Lung (tissue), 12 donors: ENCODE results near the gene SAMD4A. TPM values are rescaled to one million over a fixed set of nuclear protein-coding genes. Genes with fewer than 3 reads are reported as not detected.

Experiments used
- ATAC-seq: fragments of 200-7000 bp; cut with Tn5 transposase; one replicate; pipeline ENCODE4 v1.9.1; 2020; ENCODE audit warnings: moderate number of reproducible peaks; ENCODE audit not compliant: insufficient read depth, low FRiP score
- DNase-seq, 3 donors: peaks; one replicate each; pipeline ENCODE4 v3.0.0-alpha.2; 2013 to 2017
- H3K27ac ChIP-seq, 2 donors: one replicate each; pipeline ENCODE4 v1.5.1; 2013; ENCODE audit warnings: mild to moderate bottlenecking in 2 of 2, moderate library complexity in 2 of 2, control low read depth in 1 of 2, inconsistent platforms in 1 of 2, low read depth in 1 of 2, low read length in 1 of 2
- H3K27me3 ChIP-seq, 3 donors: one replicate each; pipeline ENCODE4 v1.5.1; 2013; ENCODE audit warnings: low read length in 2 of 3; ENCODE audit not compliant: control insufficient read depth in 3 of 3, insufficient read depth in 3 of 3
- H3K36me3 ChIP-seq, 4 donors: one replicate each; pipeline ENCODE4 v1.5.1; 2013; ENCODE audit warnings: low read length in 4 of 4, mild to moderate bottlenecking in 1 of 4, moderate library complexity in 1 of 4; ENCODE audit not compliant: control insufficient read depth in 4 of 4, insufficient read depth in 4 of 4
- H3K4me1 ChIP-seq, 5 donors: one replicate each; pipeline ENCODE4 v1.5.1; 2013; ENCODE audit warnings: low read length in 5 of 5, mild to moderate bottlenecking in 2 of 5, moderate library complexity in 1 of 5; ENCODE audit not compliant: control insufficient read depth in 5 of 5, insufficient read depth in 5 of 5
- H3K4me3 ChIP-seq: one replicate; pipeline ENCODE4 v1.5.1; 2013; ENCODE audit warnings: mild to moderate bottlenecking, control low read depth, moderate library complexity
- H3K9ac ChIP-seq, 2 donors: one replicate each; pipeline ENCODE4 v1.5.1; 2013; ENCODE audit warnings: low read length in 2 of 2, control low read depth in 1 of 2; ENCODE audit not compliant: insufficient read depth in 1 of 2
- H3K9me3 ChIP-seq, 4 donors: one replicate each; pipeline ENCODE4 v1.5.1; 2013; ENCODE audit warnings: low read length in 3 of 4, mild to moderate bottlenecking in 1 of 4, moderate library complexity in 1 of 4; ENCODE audit not compliant: control insufficient read depth in 4 of 4, insufficient read depth in 3 of 4
- CTCF ChIP-seq: IDR thresholded peaks from 2 replicates; pipeline ENCODE4 v1.5.1; 2012; ENCODE audit warnings: mild to moderate bottlenecking; ENCODE audit errors: control extremely low read depth, extremely low read depth
- WGBS, 2 donors: extraction: QIAGEN DNeasy Blood & Tissue Kit; methylation state at CpG; one replicate each; pipeline ENCODE4 v1.1.7; 2013; 5-methylcytosine and 5-hydroxymethylcytosine counted together
- polyA plus RNA-seq, 2 donors: library from polyadenylated mRNA; stranded (reverse); fragments of 200-250 nt; gene quantifications; one replicate each; pipeline ENCODE4 v1.2.1, GENCODE V29; 2013
- total RNA-seq, 2 donors: library from RNA; depleted of rRNA in 1 of 2; stranded (reverse); fragments of >200 nt in 1 of 2; gene quantifications; one replicate each; pipeline ENCODE4 v1.2.1, GENCODE V29; 2014 to 2021
- donor health status: control.
- donor health status: control.
- donor health status: Bipolar disorder and iron deficiency.
- donor health status: healthy.
- donor health status: DM: yes; HTN: yes; CAD: no.

The SAMD4A gene
- total and polyA plus RNA-seq, 4 donors: 5.8 to 26.6 (median 16.2) TPM

GRCh38 chr14:54591461-54591860 is 24.5 kb downstream of the SAMD4A start:
- Histone ChIP-seq H3K27ac (no peak overlapping the region), H3K36me3 (no peaks in the 10 kb centered on the region), H3K9ac (no peak overlapping the region), H3K27me3 (no peaks in the 10 kb centered on the region), H3K4me3 (no peak overlapping the region), H3K4me1 (peaks cover 0 to 19% (median 0%) of the 10 kb centered on the region in 5 donors), H3K9me3 (no peaks in the 10 kb centered on the region)
- WGBS, 2 donors: 88 to 94% methylated on average over 1 of the region's 1 CpG
- ATAC-seq (no peak), DNase-seq (no peak)
- no peak for TF ChIP-seq CTCF

- no peak overlapping the region for H3K9ac ChIP-seq
- H3K4me3 ChIP-seq: no peak overlapping the region
- no peaks in the 10 kb centered on the region for H3K27me3 ChIP-seq
- WGBS, 2 donors: 75 to 80% methylated on average over 4 of the region's 4 CpGs
- no peaks in the 10 kb centered on the region for H3K36me3 ChIP-seq
- no peaks in the 10 kb centered on the region for H3K9me3 ChIP-seq
- no peak for TF ChIP-seq CTCF
- DNase-seq (no peak), ATAC-seq (no peak)
- H3K27ac ChIP-seq: no peak overlapping the region
- peaks cover 0 to 19% (median 0%) of the 10 kb centered on the region in 5 donors for H3K4me1 ChIP-seq
Measured at GRCh38 chr14:54591866-54592265, 24.9 kb downstream of the SAMD4A start.

- Histone ChIP-seq H3K4me1 (peaks cover 0 to 25% (median 0%) of the 10 kb centered on the region in 5 donors), H3K9me3 (no peaks in the 10 kb centered on the region), H3K27ac (no peak overlapping the region), H3K27me3 (no peaks in the 10 kb centered on the region), H3K36me3 (no peaks in the 10 kb centered on the region), H3K9ac (no peak overlapping the region), H3K4me3 (no peak overlapping the region)
- no peak for DNase-seq
- no peak for TF ChIP-seq CTCF
- ATAC-seq: no peak
- 30 to 44% methylated on average over 1 of the region's 1 CpG for WGBS, 2 donors
Measured at GRCh38 chr14:54593860-54594259, 26.9 kb downstream of the SAMD4A start.

GRCh38 chr14:54594537-54594936 is 27.6 kb downstream of the SAMD4A start:
- Histone ChIP-seq H3K27me3 (no peaks in the 10 kb centered on the region), H3K4me3 (no peak overlapping the region), H3K27ac (no peak overlapping the region), H3K4me1 (peaks cover 0 to 20% (median 0%) of the 10 kb centered on the region in 5 donors), H3K9me3 (no peaks in the 10 kb centered on the region), H3K9ac (no peak overlapping the region), H3K36me3 (no peaks in the 10 kb centered on the region)
- ATAC-seq: no peak
- 94 to 100% methylated on average over 1 of the region's 1 CpG for WGBS, 2 donors
- no peak for DNase-seq
- TF ChIP-seq CTCF: no peak
